Endometrium (tissue), 2 donors: ENCODE measurements around the gene C19orf47.
"Not testable (repeated sequence)": the region's sequence is repeated elsewhere in the genome, so short reads cannot be mapped to it uniquely, and the experiment has no call there.

Experiments used
- FAIRE-seq: peaks from 2 replicates; lab custom pipeline; 2012; peaks lifted over from hg19 to GRCh38; lab: Jason Lieb, UNC
- donor health status: control.
- donor health status: control.

C19orf47 gene

GRCh38 chr19:40376286-40376862 is 28.2 kb upstream of the C19orf47 start:
- FAIRE-seq = no peak

- no peak for FAIRE-seq
Measured at GRCh38 chr19:40374084-40374483, 25.9 kb upstream of the C19orf47 start.

GRCh38 chr19:40371802-40372122 is 23.6 kb upstream of the C19orf47 start:
- FAIRE-seq = no peak

- no peak for FAIRE-seq
Measured at GRCh38 chr19:40370997-40371801, 23.0 kb upstream of the C19orf47 start.

- FAIRE-seq = not testable (repeated sequence)
Measured at GRCh38 chr19:40370253-40370652, 22.1 kb upstream of the C19orf47 start.

GRCh38 chr19:40369797-40370196 is 21.6 kb upstream of the C19orf47 start:
- FAIRE-seq = no peak

GRCh38 chr19:40367577-40368434 is 19.6 kb upstream of the C19orf47 start:
- no peak for FAIRE-seq

GRCh38 chr19:40366697-40367561 is 18.7 kb upstream of the C19orf47 start:
- FAIRE-seq = no peak

GRCh38 chr19:40365613-40366401 is 17.6 kb upstream of the C19orf47 start:
- no peak for FAIRE-seq

GRCh38 chr19:40365010-40365409 is 16.8 kb upstream of the C19orf47 start:
- FAIRE-seq = no peak

GRCh38 chr19:40363069-40363468 is 14.9 kb upstream of the C19orf47 start:
- FAIRE-seq = no peak

- FAIRE-seq = no peak
Measured at GRCh38 chr19:40362160-40362559, 14.0 kb upstream of the C19orf47 start.

GRCh38 chr19:40360708-40361241 is 12.6 kb upstream of the C19orf47 start:
- no peak for FAIRE-seq

- FAIRE-seq = no peak
Measured at GRCh38 chr19:40360020-40360707, 12.0 kb upstream of the C19orf47 start.

- no peak for FAIRE-seq
Measured at GRCh38 chr19:40358773-40359172, 10.6 kb upstream of the C19orf47 start.

- FAIRE-seq = no peak
Measured at GRCh38 chr19:40357640-40358039, 9.4 kb upstream of the C19orf47 start.

- no peak for FAIRE-seq
Measured at GRCh38 chr19:40356681-40357595, 8.7 kb upstream of the C19orf47 start.

GRCh38 chr19:40355975-40356680 is 7.9 kb upstream of the C19orf47 start:
- FAIRE-seq = no peak
